Measurements from ENCODE around the gene DDX60.

DNA sequence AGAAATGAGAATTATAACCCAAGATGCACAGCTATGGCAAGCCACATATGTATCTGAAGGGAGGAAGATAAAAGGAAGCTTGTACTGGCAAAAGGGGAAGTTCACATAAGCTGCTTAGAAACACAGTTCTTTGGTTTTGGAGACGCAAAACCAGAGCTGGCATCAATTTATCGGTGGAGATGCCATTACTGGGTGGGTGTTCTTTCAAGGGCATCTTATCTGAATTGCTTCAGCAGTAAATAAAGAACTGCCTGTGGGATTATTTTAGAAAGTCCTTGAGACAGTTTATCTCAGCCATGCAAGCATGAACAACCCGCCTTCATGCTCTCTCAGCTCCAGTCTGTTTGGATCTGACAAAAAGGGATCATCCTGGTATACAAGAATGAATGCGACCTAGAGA is 60.8 kb downstream of the DDX60 start:
- TF ChIP-seq, protein P1, sequence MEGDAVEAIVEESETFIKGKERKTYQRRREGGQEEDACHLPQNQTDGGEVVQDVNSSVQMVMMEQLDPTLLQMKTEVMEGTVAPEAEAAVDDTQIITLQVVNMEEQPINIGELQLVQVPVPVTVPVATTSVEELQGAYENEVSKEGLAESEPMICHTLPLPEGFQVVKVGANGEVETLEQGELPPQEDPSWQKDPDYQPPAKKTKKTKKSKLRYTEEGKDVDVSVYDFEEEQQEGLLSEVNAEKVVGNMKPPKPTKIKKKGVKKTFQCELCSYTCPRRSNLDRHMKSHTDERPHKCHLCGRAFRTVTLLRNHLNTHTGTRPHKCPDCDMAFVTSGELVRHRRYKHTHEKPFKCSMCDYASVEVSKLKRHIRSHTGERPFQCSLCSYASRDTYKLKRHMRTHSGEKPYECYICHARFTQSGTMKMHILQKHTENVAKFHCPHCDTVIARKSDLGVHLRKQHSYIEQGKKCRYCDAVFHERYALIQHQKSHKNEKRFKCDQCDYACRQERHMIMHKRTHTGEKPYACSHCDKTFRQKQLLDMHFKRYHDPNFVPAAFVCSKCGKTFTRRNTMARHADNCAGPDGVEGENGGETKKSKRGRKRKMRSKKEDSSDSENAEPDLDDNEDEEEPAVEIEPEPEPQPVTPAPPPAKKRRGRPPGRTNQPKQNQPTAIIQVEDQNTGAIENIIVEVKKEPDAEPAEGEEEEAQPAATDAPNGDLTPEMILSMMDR (IDR thresholded peaks at IDR 0.05; ENCODE audit: low read length) = no peak
- TF ChIP-seq EZH2 (IDR thresholded peaks at IDR 0.05; ENCODE audit: borderline replicate concordance, low read length) = no peak

All from OCI-LY1 (cell line).